ENCODE results near the gene NEURL1B. TPM values are rescaled to one million over a fixed set of nuclear protein-coding genes. Genes with fewer than 3 reads are reported as not detected.

NEURL1B gene
- total RNA-seq, 1 donor from 2014 or later: 9.8 TPM

- no peaks in the 10 kb centered on the region for H3K36me3 Mint-ChIP-seq (ENCODE audit: low read depth, unreplicated experiment)
- Histone ChIP-seq H3K4me3 (ENCODE audit: insufficient read depth, low read depth, low read length) (no peak overlapping the region), H3K9me3 (ENCODE audit: insufficient read depth, low read depth, low read length) (no peaks in the 10 kb centered on the region), H3K27ac (ENCODE audit: low read depth, low read length) (no peak overlapping the region), H2AFZ (ENCODE audit: low read depth, low read length) (no peak overlapping the region), H3K27me3 (ENCODE audit: insufficient read depth, low read length) (peaks cover 21% of the 10 kb centered on the region), H3K4me1 (ENCODE audit: insufficient read depth, low read length) (no peaks in the 10 kb centered on the region), H3K4me2 (ENCODE audit: low read length) (no peak overlapping the region), H3K9ac (ENCODE audit: low read length) (no peak overlapping the region), H3K79me2 (ENCODE audit: insufficient read depth, low read length) (no peaks in the 10 kb centered on the region), H3K36me3 (ENCODE audit: insufficient read depth, low read length) (no peaks in the 10 kb centered on the region), H4K20me1 (ENCODE audit: insufficient read depth, low read length) (no peaks in the 10 kb centered on the region)
- DNase-seq (ENCODE audit: low read depth) (no peak), FAIRE-seq (no peak)
- TF ChIP-seq EZH2 (IDR thresholded peaks at IDR 0.05; ENCODE audit: insufficient read depth, low read length) (no peak), CTCF (IDR thresholded peaks at IDR 0.05; ENCODE audit: insufficient read depth, low read depth, low read length) (no peak)
- no peak overlapping the region for H3K27ac Mint-ChIP-seq (ENCODE audit: unreplicated experiment)
- no peak overlapping the region for H3K4me3 Mint-ChIP-seq (ENCODE audit: unreplicated experiment)
- H3K27me3 Mint-ChIP-seq (ENCODE audit: low read depth, unreplicated experiment): peaks cover 40% of the 10 kb centered on the region
- peaks cover 3% of the 10 kb centered on the region for H3K9me3 Mint-ChIP-seq (ENCODE audit: unreplicated experiment)
- peaks cover 9% of the 10 kb centered on the region for H3K4me1 Mint-ChIP-seq (ENCODE audit: low read depth, unreplicated experiment)
These were observed 64.6 kb downstream of the NEURL1B start for GRCh38 chr5:172705576-172706084.

DNA sequence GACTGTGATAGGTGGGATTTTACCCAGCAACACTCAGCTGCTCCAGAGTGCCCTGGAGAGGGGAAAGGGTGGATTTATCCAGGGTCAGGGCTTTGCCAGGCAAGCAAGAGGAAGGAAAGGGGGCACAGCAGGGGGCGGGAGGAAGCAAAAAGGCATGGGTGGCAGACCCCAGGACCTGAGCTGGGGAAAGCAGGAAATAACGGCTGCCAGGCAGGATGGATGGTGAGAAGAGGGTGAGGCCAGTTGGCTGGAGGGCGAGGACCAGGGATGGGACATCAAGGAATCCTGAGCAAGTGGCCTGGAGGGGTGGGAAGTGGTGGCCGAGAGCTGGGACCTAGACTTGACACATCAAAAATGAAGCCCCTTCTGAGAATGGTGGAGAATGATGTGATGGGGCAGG is 65.7 kb downstream of the NEURL1B start:
- no peak overlapping the region for H3K27ac ChIP-seq (ENCODE audit: low read depth, low read length)
- DNase-seq (ENCODE audit: low read depth): no peak
- H3K27me3 ChIP-seq (ENCODE audit: insufficient read depth, low read length): peaks cover 10% of the 10 kb centered on the region
- Mint-ChIP-seq H3K36me3 (ENCODE audit: low read depth, unreplicated experiment) (no peaks in the 10 kb centered on the region), H3K4me1 (ENCODE audit: low read depth, unreplicated experiment) (peaks cover 5% of the 10 kb centered on the region), H3K27ac (ENCODE audit: unreplicated experiment) (no peak overlapping the region), H3K4me3 (ENCODE audit: unreplicated experiment) (no peak overlapping the region), H3K9me3 (ENCODE audit: unreplicated experiment) (peaks cover 3% of the 10 kb centered on the region), H3K27me3 (ENCODE audit: low read depth, unreplicated experiment) (peaks cover 38% of the 10 kb centered on the region)
- H3K9ac ChIP-seq (ENCODE audit: low read length): no peak overlapping the region
- no peaks in the 10 kb centered on the region for H3K9me3 ChIP-seq (ENCODE audit: insufficient read depth, low read depth, low read length)
- H3K4me1 ChIP-seq (ENCODE audit: insufficient read depth, low read length): no peaks in the 10 kb centered on the region
- no peak overlapping the region for H2AFZ ChIP-seq (ENCODE audit: low read depth, low read length)
- no peak overlapping the region for H3K4me3 ChIP-seq (ENCODE audit: insufficient read depth, low read depth, low read length)
- no peak overlapping the region for H3K4me2 ChIP-seq (ENCODE audit: low read length)
- H3K36me3 ChIP-seq (ENCODE audit: insufficient read depth, low read length): no peaks in the 10 kb centered on the region
- H4K20me1 ChIP-seq (ENCODE audit: insufficient read depth, low read length): no peaks in the 10 kb centered on the region
- FAIRE-seq: no peak
- TF ChIP-seq EZH2 (IDR thresholded peaks at IDR 0.05; ENCODE audit: insufficient read depth, low read length) (no peak), CTCF (IDR thresholded peaks at IDR 0.05; ENCODE audit: insufficient read depth, low read depth, low read length) (no peak)
- no peaks in the 10 kb centered on the region for H3K79me2 ChIP-seq (ENCODE audit: insufficient read depth, low read length)

DNA sequence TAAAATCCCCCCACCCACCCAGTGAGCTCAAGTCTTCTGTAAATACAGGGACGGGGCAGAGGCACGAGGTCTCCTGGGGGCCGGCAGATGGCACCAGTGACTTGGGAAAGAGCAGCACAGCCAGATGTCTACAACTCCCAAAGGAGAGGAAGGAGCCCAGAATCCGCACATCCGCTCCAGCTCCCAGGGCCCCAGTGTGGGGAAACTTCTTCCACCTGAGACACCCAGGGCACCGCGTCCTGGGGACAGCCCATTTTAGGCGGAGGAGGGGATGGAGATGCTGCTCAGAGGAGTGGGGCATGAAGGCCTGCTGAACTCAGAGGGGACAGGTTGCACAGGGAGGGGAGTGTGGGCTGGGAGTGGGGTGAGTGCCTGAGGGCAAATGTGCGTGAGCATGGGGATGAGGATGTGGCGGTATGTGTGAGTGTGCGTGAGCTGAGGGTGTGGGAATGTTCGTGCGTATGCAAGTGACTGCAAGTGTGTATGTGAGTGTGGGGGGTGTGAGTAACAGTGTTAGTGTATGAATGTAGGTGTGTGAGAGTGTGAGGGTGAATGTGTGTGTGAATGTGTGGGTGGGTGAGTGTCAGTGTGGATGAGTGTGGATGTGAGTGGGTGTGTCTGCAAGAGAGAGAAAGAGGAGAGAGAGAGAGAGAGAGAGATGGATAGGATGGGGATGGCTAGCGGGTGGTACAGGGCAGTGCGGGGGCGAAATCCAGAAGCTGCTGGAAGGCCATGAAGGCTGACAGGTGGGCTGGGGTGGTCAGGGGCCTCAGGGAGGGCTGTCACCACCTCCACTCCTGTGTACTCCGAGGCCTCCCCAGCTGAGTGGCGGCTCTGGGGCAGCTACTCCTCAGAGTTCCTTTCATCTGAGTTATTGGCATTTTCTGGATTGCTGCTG is 66.5 kb downstream of the NEURL1B start:
- Histone ChIP-seq H3K27me3 (ENCODE audit: insufficient read depth, low read length) (peaks cover 9% of the 10 kb centered on the region), H3K9ac (ENCODE audit: low read length) (peak overlapping the region; percentile 36), H3K4me2 (ENCODE audit: low read length) (peak overlapping the region; percentile 49), H3K36me3 (ENCODE audit: insufficient read depth, low read length) (no peaks in the 10 kb centered on the region), H3K9me3 (ENCODE audit: insufficient read depth, low read depth, low read length) (no peaks in the 10 kb centered on the region), H3K27ac (ENCODE audit: low read depth, low read length) (no peak overlapping the region), H2AFZ (ENCODE audit: low read depth, low read length) (peak overlapping the region; percentile 71), H3K79me2 (ENCODE audit: insufficient read depth, low read length) (no peaks in the 10 kb centered on the region), H3K4me3 (ENCODE audit: insufficient read depth, low read depth, low read length) (no peak overlapping the region), H4K20me1 (ENCODE audit: insufficient read depth, low read length) (no peaks in the 10 kb centered on the region), H3K4me1 (ENCODE audit: insufficient read depth, low read length) (no peaks in the 10 kb centered on the region)
- H3K27ac Mint-ChIP-seq (ENCODE audit: unreplicated experiment): no peak overlapping the region
- TF ChIP-seq CTCF (IDR thresholded peaks at IDR 0.05; ENCODE audit: insufficient read depth, low read depth, low read length) (peak; percentile 65), EZH2 (IDR thresholded peaks at IDR 0.05; ENCODE audit: insufficient read depth, low read length) (no peak)
- peaks cover 3% of the 10 kb centered on the region for H3K9me3 Mint-ChIP-seq (ENCODE audit: unreplicated experiment)
- DNase-seq (ENCODE audit: low read depth): peak; percentile 49
- peaks cover 3% of the 10 kb centered on the region for H3K4me1 Mint-ChIP-seq (ENCODE audit: low read depth, unreplicated experiment)
- no peak for FAIRE-seq
- peaks cover 33% of the 10 kb centered on the region for H3K27me3 Mint-ChIP-seq (ENCODE audit: low read depth, unreplicated experiment)
- H3K36me3 Mint-ChIP-seq (ENCODE audit: low read depth, unreplicated experiment): no peaks in the 10 kb centered on the region
- no peak overlapping the region for H3K4me3 Mint-ChIP-seq (ENCODE audit: unreplicated experiment)
